Measurements from ENCODE around the gene ROCK2.

The ROCK2 gene

GRCh38 chr2:11213975-11214374 lies 130.5 kb downstream of the ROCK2 start:
- in situ Hi-C loops (cut with MboI; ENCODE audit: low pct_unique_long_range_greater_than_20kb, low sequenced_read_pairs, unreplicated experiment), result no loop called here
- DNase-seq (ENCODE audit: low spot score), result no peak
- no peak for TF ChIP-seq CTCF (IDR thresholded peaks at IDR 0.05; ENCODE audit: extremely low read depth, insufficient read depth, missing control alignments)

GRCh38 chr2:11213090-11213638 lies 131.3 kb downstream of the ROCK2 start:
- in situ Hi-C loops (cut with MboI; ENCODE audit: low pct_unique_long_range_greater_than_20kb, low sequenced_read_pairs, unreplicated experiment), result no loop called here
- DNase-seq (ENCODE audit: low spot score), result no peak
- no peak for TF ChIP-seq CTCF (IDR thresholded peaks at IDR 0.05; ENCODE audit: extremely low read depth, insufficient read depth, missing control alignments)

- TF ChIP-seq CTCF (IDR thresholded peaks at IDR 0.05; ENCODE audit: extremely low read depth, insufficient read depth, missing control alignments), result no peak
- no peak for DNase-seq (ENCODE audit: low spot score)
- in situ Hi-C loops (cut with MboI; ENCODE audit: low pct_unique_long_range_greater_than_20kb, low sequenced_read_pairs, unreplicated experiment), result no loop called here
Measured at GRCh38 chr2:11212645-11213044, 131.8 kb downstream of the ROCK2 start.

- in situ Hi-C loops (cut with MboI; ENCODE audit: low pct_unique_long_range_greater_than_20kb, low sequenced_read_pairs, unreplicated experiment), result no loop called here
- DNase-seq (ENCODE audit: low spot score), result no peak
- TF ChIP-seq CTCF (IDR thresholded peaks at IDR 0.05; ENCODE audit: extremely low read depth, insufficient read depth, missing control alignments), result no peak
Measured at GRCh38 chr2:11208083-11208482, 136.4 kb downstream of the ROCK2 start.

GRCh38 chr2:11203480-11203879 lies 141.0 kb downstream of the ROCK2 start:
- peak; percentile 23 for DNase-seq (ENCODE audit: low spot score)
- in situ Hi-C loops (cut with MboI; ENCODE audit: low pct_unique_long_range_greater_than_20kb, low sequenced_read_pairs, unreplicated experiment), result no loop called here
- no peak for TF ChIP-seq CTCF (IDR thresholded peaks at IDR 0.05; ENCODE audit: extremely low read depth, insufficient read depth, missing control alignments)

GRCh38 chr2:11201969-11202368 lies 142.5 kb downstream of the ROCK2 start:
- in situ Hi-C loops (cut with MboI; ENCODE audit: low pct_unique_long_range_greater_than_20kb, low sequenced_read_pairs, unreplicated experiment), result no loop called here
- DNase-seq (ENCODE audit: low spot score), result no peak
- TF ChIP-seq CTCF (IDR thresholded peaks at IDR 0.05; ENCODE audit: extremely low read depth, insufficient read depth, missing control alignments), result no peak

GRCh38 chr2:11200651-11201050 lies 143.8 kb downstream of the ROCK2 start:
- DNase-seq (ENCODE audit: low spot score), result no peak
- no peak for TF ChIP-seq CTCF (IDR thresholded peaks at IDR 0.05; ENCODE audit: extremely low read depth, insufficient read depth, missing control alignments)
- in situ Hi-C loops (cut with MboI; ENCODE audit: low pct_unique_long_range_greater_than_20kb, low sequenced_read_pairs, unreplicated experiment), result no loop called here
